GM12864 (cell line): ENCODE results near the gene NDUFC2.

Experiments
- DNase-seq: peaks from one replicate; pipeline ENCODE4 v3.0.0-alpha.2; 2011; ENCODE audit warnings: low read depth
- H3K4me3 ChIP-seq: 2 replicates; pipeline ENCODE4 v1.5.1; 2011; ENCODE audit warnings: mild to moderate bottlenecking, low read depth, low read length, control low read depth
- TF ChIP-seq, protein P1 (sequence below): IDR thresholded peaks from 2 replicates; pipeline ENCODE4 v1.5.1; 2011; ENCODE audit warnings: low read depth, mild to moderate bottlenecking, moderate library complexity, low read length, control low read depth, inconsistent platforms; ENCODE audit errors: missing control alignments

Gene NDUFC2

DNA sequence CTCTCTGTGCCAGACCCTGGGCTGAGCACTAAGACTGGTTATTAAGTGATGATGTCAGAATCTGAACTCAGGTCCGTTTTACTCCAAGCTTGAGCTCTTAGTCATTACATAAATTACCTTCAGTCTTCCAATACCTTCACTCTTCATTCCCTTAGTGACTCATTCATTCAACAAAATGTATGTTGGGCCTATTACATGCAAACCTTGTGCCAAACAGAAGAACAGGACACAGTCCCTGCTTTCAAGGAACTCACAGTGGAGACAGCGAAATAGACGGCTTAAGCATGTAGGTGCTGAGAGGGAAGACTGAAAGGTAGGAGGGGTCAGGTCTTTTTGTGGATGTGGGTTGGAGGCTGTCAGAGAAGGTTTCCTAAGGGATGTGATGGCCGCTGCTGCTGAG lies 59.9 kb downstream of the NDUFC2 start:
- no peak overlapping the region for H3K4me3 ChIP-seq
- DNase-seq = no peak
- TF ChIP-seq, protein P1, sequence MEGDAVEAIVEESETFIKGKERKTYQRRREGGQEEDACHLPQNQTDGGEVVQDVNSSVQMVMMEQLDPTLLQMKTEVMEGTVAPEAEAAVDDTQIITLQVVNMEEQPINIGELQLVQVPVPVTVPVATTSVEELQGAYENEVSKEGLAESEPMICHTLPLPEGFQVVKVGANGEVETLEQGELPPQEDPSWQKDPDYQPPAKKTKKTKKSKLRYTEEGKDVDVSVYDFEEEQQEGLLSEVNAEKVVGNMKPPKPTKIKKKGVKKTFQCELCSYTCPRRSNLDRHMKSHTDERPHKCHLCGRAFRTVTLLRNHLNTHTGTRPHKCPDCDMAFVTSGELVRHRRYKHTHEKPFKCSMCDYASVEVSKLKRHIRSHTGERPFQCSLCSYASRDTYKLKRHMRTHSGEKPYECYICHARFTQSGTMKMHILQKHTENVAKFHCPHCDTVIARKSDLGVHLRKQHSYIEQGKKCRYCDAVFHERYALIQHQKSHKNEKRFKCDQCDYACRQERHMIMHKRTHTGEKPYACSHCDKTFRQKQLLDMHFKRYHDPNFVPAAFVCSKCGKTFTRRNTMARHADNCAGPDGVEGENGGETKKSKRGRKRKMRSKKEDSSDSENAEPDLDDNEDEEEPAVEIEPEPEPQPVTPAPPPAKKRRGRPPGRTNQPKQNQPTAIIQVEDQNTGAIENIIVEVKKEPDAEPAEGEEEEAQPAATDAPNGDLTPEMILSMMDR = no peak
